ENCODE results near the gene THAP7.

THAP7 gene

DNA sequence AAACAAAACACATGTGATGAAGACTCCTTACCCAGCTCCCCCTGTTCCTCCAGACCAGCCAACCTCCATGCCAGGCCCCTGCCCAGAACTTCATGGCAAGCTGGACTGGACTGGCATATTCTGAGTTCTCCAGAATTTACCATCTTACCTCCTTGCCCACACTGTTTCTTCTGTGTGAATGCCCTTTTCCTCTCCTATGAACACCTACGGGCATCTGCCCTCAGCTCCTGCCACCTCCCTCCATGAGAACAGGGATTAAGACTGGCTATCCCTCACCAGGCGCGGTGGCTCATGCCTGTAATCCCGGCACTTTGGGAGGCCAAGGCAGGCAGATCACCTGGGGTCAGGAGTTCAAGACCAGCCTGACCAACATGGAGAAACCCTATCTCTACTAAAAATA, 41.3 kb downstream of the THAP7 start:
- H3K27ac ChIP-seq (ENCODE audit: low read depth, low read length): no peak overlapping the region
- no peaks in the 10 kb centered on the region for H3K9me3 ChIP-seq (ENCODE audit: control insufficient read depth in 1 of 2, low read length in 2 of 2)
- peaks cover 0 to 3% of the 10 kb centered on the region in 2 donors for H3K27me3 ChIP-seq (ENCODE audit: control insufficient read depth in 1 of 2, insufficient read depth in 2 of 2, low read length in 2 of 2)
- H3K9ac ChIP-seq (ENCODE audit: low read depth in 1 of 2, low read length in 2 of 2): no peak overlapping the region
- H3K36me3 ChIP-seq (ENCODE audit: control insufficient read depth in 1 of 2, insufficient read depth in 2 of 2, low read length in 2 of 2): no peaks in the 10 kb centered on the region
- H3K4me1 ChIP-seq (ENCODE audit: control insufficient read depth in 1 of 2, insufficient read depth in 2 of 2, low read length in 2 of 2): peaks cover 23 to 38% of the 10 kb centered on the region in 2 donors
- no peak overlapping the region for H3K4me3 ChIP-seq (ENCODE audit: low read depth in 1 of 2, low read length in 2 of 2)

DNA sequence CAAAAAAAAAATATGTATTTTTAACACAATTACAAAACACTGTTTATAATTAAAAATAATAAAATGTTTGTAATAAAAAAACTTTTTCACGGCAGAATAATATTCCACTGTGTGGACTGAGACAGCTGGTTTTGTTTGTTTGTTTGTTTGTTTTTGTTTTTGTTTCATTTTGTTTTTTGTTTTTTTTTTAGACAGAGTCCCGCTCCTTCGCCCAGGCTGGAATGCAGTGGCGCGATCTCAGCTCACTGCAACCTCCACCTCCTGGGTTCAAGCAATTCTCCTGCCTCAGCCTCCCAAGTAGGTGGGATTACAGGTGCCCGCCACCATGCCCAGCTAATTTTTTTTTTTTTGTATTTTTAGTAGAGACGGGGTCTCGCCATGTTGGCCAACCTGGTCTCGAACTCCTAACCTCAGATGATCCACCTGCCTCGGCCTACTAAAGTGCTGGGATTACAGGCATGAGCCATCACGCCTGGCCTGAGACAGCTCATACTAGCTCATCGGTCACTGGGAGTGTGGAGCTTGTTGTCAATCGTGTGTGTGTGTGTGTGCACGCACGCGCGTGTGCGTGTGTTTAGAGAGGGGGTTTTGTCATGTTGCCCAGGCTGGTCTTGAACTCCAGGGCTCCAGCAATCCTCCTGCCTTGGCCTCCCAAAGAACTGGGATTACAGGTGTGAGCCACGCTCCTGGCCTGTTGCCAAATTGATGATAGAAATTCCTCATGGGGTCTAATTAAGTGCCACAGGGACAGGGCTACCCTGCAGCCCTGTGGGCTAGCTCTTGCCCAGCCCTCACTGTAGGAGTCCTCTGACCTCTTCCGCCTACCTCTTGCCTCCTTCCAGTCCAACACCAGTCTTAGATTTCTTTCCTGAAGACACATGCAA, 42.1 kb downstream of the THAP7 start:
- no peaks in the 10 kb centered on the region for H3K36me3 ChIP-seq (ENCODE audit: control insufficient read depth in 1 of 2, insufficient read depth in 2 of 2, low read length in 2 of 2)
- H3K9ac ChIP-seq (ENCODE audit: low read depth in 1 of 2, low read length in 2 of 2): no peak overlapping the region
- H3K4me1 ChIP-seq (ENCODE audit: control insufficient read depth in 1 of 2, insufficient read depth in 2 of 2, low read length in 2 of 2): peaks cover 22 to 36% of the 10 kb centered on the region in 2 donors
- no peak overlapping the region for H3K27ac ChIP-seq (ENCODE audit: low read depth, low read length)
- peaks cover 0 to 3% of the 10 kb centered on the region in 2 donors for H3K27me3 ChIP-seq (ENCODE audit: control insufficient read depth in 1 of 2, insufficient read depth in 2 of 2, low read length in 2 of 2)
- no peaks in the 10 kb centered on the region for H3K9me3 ChIP-seq (ENCODE audit: control insufficient read depth in 1 of 2, low read length in 2 of 2)
- no peak overlapping the region for H3K4me3 ChIP-seq (ENCODE audit: low read depth in 1 of 2, low read length in 2 of 2)

DNA sequence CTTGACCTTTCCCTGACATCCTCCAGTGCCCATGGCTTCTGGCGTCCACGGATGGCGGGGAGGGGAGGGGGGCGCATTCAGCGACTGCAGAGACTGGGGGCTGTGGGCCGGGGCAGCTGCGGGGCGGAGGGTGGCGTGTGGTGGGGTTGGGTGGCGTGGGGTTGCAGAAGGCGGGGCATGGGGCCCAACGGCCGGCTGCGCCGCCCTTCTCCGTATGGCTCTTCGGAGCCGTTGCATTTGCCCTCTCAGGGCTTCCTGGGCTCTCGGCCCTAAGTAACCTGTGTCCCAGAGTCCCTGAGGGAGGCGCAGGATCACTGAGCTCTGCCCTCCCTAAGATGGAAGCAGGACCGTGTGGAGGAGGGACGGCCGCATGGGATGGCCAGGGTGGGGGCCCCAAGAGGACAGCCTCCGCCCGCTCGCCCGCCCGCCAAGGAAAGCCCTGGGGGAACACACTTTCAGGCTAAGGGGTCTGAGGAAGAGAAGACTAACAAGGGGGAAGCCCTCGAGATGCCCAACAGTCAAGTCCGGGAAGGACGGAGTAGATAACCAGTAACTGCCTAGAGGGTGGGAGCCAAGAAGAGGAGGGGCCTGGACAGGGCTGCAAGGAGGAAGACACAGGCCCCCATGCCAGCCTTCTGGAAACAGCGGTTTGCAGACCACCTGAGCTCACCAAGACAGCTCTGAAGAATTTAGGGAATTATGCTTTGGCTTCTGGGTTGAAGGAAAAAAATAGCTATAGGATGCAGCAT, 44.1 kb downstream of the THAP7 start:
- Histone ChIP-seq H3K9me3 (ENCODE audit: control insufficient read depth in 1 of 2, low read length in 2 of 2) (no peaks in the 10 kb centered on the region), H3K27me3 (ENCODE audit: control insufficient read depth in 1 of 2, insufficient read depth in 2 of 2, low read length in 2 of 2) (no peaks in the 10 kb centered on the region), H3K4me1 (ENCODE audit: control insufficient read depth in 1 of 2, insufficient read depth in 2 of 2, low read length in 2 of 2) (peaks cover 28 to 46% of the 10 kb centered on the region in 2 donors), H3K9ac (ENCODE audit: low read depth in 1 of 2, low read length in 2 of 2) (peak overlapping the region; percentile 54 to 86), H3K27ac (ENCODE audit: low read depth, low read length) (peak overlapping the region; percentile 82), H3K4me3 (ENCODE audit: low read depth in 1 of 2, low read length in 2 of 2) (peak overlapping the region; percentile 78 to 87), H3K36me3 (ENCODE audit: control insufficient read depth in 1 of 2, insufficient read depth in 2 of 2, low read length in 2 of 2) (peaks cover under 1 to 6% of the 10 kb centered on the region in 2 donors)

DNA sequence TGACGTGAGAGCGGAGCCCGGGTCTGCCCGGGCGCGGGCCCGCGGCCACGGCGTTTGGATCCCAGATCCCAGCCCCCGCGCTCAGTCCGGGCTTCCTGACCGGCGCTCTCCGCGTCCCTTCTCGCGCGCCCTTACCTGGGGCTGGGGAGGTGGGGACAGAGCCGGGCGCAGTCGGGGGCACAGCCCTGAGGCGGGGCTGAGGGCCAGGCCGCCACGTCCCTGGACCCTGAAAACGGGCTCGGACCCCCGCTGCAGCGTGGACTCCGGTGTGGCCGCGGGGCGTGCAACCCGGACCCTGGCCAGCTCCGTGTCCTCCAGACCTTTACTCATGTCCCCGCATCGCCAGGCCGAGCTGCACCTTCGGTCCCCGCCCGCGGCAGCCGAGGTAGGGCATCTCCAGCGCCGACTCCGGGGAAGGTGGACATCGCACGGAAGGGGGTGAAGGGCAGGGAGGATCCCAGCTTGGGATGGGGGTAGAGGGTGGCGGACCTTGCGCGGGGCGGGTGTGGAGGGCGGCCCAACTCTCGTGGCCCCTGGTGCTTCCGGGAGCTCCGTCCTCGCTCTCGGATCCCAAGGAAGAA, 44.7 kb downstream of the THAP7 start:
- H3K36me3 ChIP-seq (ENCODE audit: control insufficient read depth in 1 of 2, insufficient read depth in 2 of 2, low read length in 2 of 2): peaks cover 5 to 11% of the 10 kb centered on the region in 2 donors
- peak overlapping the region; percentile 49 to 86 for H3K9ac ChIP-seq (ENCODE audit: low read depth in 1 of 2, low read length in 2 of 2)
- H3K4me3 ChIP-seq (ENCODE audit: low read depth in 1 of 2, low read length in 2 of 2): peak overlapping the region; percentile 78 to 87
- peaks cover 35 to 53% of the 10 kb centered on the region in 2 donors for H3K4me1 ChIP-seq (ENCODE audit: control insufficient read depth in 1 of 2, insufficient read depth in 2 of 2, low read length in 2 of 2)
- H3K27ac ChIP-seq (ENCODE audit: low read depth, low read length): peak overlapping the region; percentile 82
- no peaks in the 10 kb centered on the region for H3K27me3 ChIP-seq (ENCODE audit: control insufficient read depth in 1 of 2, insufficient read depth in 2 of 2, low read length in 2 of 2)
- H3K9me3 ChIP-seq (ENCODE audit: control insufficient read depth in 1 of 2, low read length in 2 of 2): no peaks in the 10 kb centered on the region

DNA sequence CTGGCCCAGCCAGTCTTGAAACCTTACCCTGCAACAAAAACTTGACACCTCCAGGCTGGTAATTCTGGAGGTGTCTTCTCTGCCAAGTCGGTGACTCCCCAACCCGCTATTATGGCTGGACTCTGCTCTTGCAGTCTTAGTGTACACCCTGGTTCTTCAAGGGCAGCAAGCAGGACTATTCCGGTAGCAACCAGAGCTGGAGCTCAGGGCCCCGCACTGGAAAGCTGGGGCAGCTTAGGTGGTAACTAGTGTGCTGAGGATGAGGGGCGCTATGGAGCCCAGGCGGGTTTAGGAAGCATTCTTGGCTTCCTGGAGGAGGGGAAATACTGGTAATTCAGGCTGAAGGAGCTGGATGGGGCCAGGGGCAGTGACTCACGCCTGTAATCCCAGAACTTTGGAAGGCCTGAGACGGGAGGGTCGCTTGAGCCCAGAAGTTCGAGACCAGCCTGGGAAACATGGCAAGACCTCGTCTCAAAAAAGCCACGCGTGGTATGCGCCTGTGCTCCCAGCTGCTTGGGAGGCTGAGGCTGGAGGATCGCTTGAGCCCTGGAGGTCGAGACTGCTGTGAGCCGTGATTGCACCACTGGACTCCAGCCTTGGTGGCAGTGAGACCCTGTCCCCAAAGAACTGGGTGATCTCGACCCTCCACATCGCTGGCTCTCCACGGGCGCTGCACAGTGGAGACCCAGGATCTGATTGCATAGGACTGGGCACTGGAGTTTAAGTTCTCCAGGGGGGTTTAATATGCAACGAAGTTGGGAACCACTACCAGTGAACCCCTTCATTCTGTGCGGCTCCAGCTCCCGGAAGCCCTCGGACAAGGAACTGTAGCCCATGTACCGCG, 45.4 kb downstream of the THAP7 start:
- peak overlapping the region; percentile 49 to 86 for H3K9ac ChIP-seq (ENCODE audit: low read depth in 1 of 2, low read length in 2 of 2)
- peak overlapping the region; percentile 82 for H3K27ac ChIP-seq (ENCODE audit: low read depth, low read length)
- H3K4me1 ChIP-seq (ENCODE audit: control insufficient read depth in 1 of 2, insufficient read depth in 2 of 2, low read length in 2 of 2): peaks cover 38 to 57% of the 10 kb centered on the region in 2 donors

DNA sequence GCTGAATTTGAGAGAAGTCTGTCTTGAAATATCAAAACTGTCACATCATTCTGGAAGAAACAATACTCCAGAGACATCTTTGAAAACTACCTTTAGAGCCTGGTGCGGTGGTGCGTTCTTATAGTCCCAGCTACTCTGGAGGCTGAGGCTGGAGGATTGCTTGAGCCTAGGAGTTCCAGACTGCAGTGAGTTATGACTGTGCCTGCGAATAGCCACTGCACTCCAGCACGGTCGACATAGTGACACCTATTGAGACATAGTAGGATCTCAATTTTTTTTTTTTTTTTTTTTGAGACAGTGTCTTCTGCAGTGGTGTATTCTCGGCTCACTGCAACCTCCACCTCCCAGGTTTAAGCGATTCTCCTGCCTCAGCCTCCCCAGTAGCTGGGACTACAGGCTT, 46.4 kb downstream of the THAP7 start:
- no peak overlapping the region for H3K4me3 ChIP-seq (ENCODE audit: low read depth in 1 of 2, low read length in 2 of 2)

More for the DNA sequence above, 45.4 kb downstream of the THAP7 start:
- H3K36me3 ChIP-seq (ENCODE audit: control insufficient read depth in 1 of 2, insufficient read depth in 2 of 2, low read length in 2 of 2): peaks cover 5 to 11% of the 10 kb centered on the region in 2 donors
- H3K4me3 ChIP-seq (ENCODE audit: low read depth in 1 of 2, low read length in 2 of 2): peak overlapping the region; percentile 78 to 87
- H3K9me3 ChIP-seq (ENCODE audit: control insufficient read depth in 1 of 2, low read length in 2 of 2): no peaks in the 10 kb centered on the region
- no peaks in the 10 kb centered on the region for H3K27me3 ChIP-seq (ENCODE audit: control insufficient read depth in 1 of 2, insufficient read depth in 2 of 2, low read length in 2 of 2)

DNA sequence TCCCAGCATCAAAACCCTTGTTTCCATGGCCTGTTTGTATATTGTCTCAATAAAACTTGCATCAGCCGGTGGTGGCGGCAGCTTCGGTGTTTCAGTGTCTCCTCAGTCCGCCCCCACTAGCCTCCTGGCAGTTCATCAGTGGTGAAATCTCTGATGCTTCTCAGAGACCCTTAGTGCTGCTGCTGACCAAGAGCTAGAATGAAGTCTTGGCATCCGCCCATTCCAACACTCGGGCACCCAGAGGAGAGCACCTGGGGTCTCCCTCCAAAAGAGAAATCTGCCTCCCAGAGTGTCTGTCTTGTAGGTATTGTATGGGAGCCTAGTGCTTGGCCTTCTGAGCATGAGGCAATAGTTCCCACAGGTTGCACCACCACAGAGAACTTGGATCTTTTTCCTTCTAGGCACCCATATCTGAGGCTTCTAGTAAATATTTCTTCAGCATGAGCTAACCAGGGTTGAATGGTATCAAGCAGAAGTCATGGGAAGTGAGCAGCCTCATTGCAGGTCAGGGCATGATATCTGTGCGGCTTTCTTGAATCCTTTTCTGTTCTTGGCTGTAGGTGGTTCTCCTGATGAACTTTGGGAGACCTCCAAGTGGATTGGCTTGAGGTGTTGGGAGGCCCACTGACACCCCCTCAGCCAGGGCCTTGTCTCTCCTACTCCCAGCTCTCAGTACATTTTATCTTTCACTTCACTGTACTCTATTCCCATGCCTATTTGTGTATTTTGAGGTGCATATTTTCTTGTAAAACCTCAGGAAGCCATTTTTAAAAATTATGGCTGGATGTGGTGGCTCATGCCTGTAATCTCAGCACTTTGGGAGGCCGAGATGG, 48.0 kb downstream of the THAP7 start:
- Histone ChIP-seq H3K4me3 (ENCODE audit: low read depth in 1 of 2, low read length in 2 of 2) (no peak overlapping the region), H3K27me3 (ENCODE audit: control insufficient read depth in 1 of 2, insufficient read depth in 2 of 2, low read length in 2 of 2) (no peaks in the 10 kb centered on the region), H3K36me3 (ENCODE audit: control insufficient read depth in 1 of 2, insufficient read depth in 2 of 2, low read length in 2 of 2) (peaks cover 11 to 29% of the 10 kb centered on the region in 2 donors), H3K27ac (ENCODE audit: low read depth, low read length) (peak overlapping the region; percentile 75), H3K4me1 (ENCODE audit: control insufficient read depth in 1 of 2, insufficient read depth in 2 of 2, low read length in 2 of 2) (peaks cover 57 to 79% of the 10 kb centered on the region in 2 donors), H3K9me3 (ENCODE audit: control insufficient read depth in 1 of 2, low read length in 2 of 2) (no peaks in the 10 kb centered on the region), H3K9ac (ENCODE audit: low read depth in 1 of 2, low read length in 2 of 2) (peak overlapping the region in 1 of 2 donors; percentile 6)

More for the DNA sequence above, 46.4 kb downstream of the THAP7 start:
- H3K4me1 ChIP-seq (ENCODE audit: control insufficient read depth in 1 of 2, insufficient read depth in 2 of 2, low read length in 2 of 2): peaks cover 46 to 65% of the 10 kb centered on the region in 2 donors
- no peak overlapping the region for H3K9ac ChIP-seq (ENCODE audit: low read depth in 1 of 2, low read length in 2 of 2)
- H3K36me3 ChIP-seq (ENCODE audit: control insufficient read depth in 1 of 2, insufficient read depth in 2 of 2, low read length in 2 of 2): peaks cover 5 to 19% of the 10 kb centered on the region in 2 donors
- no peaks in the 10 kb centered on the region for H3K27me3 ChIP-seq (ENCODE audit: control insufficient read depth in 1 of 2, insufficient read depth in 2 of 2, low read length in 2 of 2)
- no peaks in the 10 kb centered on the region for H3K9me3 ChIP-seq (ENCODE audit: control insufficient read depth in 1 of 2, low read length in 2 of 2)
- H3K27ac ChIP-seq (ENCODE audit: low read depth, low read length): no peak overlapping the region

DNA sequence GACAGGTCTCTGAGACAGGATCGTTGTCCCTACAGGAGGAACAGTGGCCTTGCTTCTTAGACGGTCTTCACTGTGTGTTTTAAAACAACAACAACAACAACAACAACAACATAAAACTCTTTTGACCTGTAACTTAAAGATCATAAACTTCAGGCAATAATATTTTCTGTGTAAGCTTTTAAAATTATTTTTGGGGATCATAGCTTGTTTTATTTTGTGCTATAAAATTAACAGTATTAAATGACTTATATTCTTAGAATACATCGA, 48.6 kb downstream of the THAP7 start:
- Histone ChIP-seq H3K27ac (ENCODE audit: low read depth, low read length) (peak overlapping the region; percentile 75), H3K27me3 (ENCODE audit: control insufficient read depth in 1 of 2, insufficient read depth in 2 of 2, low read length in 2 of 2) (no peaks in the 10 kb centered on the region), H3K4me1 (ENCODE audit: control insufficient read depth in 1 of 2, insufficient read depth in 2 of 2, low read length in 2 of 2) (peaks cover 59 to 83% of the 10 kb centered on the region in 2 donors), H3K9ac (ENCODE audit: low read depth in 1 of 2, low read length in 2 of 2) (peak overlapping the region in 1 of 2 donors; percentile 6), H3K9me3 (ENCODE audit: control insufficient read depth in 1 of 2, low read length in 2 of 2) (no peaks in the 10 kb centered on the region), H3K36me3 (ENCODE audit: control insufficient read depth in 1 of 2, insufficient read depth in 2 of 2, low read length in 2 of 2) (peaks cover 11 to 29% of the 10 kb centered on the region in 2 donors), H3K4me3 (ENCODE audit: low read depth in 1 of 2, low read length in 2 of 2) (peak overlapping the region in 1 of 2 donors; percentile 50)
